ENCODE measurements around the gene KCNJ1. TPM values are rescaled to one million over a fixed set of nuclear protein-coding genes. Genes with fewer than 3 reads are reported as not detected.
A peak's percentile ranks its signal among the peaks of the same experiment; 100 is the strongest.

Gene KCNJ1
- total and polyA plus RNA-seq, 2 experiments from 2014 or later, result 0.16 TPM; not detected in 1

DNA sequence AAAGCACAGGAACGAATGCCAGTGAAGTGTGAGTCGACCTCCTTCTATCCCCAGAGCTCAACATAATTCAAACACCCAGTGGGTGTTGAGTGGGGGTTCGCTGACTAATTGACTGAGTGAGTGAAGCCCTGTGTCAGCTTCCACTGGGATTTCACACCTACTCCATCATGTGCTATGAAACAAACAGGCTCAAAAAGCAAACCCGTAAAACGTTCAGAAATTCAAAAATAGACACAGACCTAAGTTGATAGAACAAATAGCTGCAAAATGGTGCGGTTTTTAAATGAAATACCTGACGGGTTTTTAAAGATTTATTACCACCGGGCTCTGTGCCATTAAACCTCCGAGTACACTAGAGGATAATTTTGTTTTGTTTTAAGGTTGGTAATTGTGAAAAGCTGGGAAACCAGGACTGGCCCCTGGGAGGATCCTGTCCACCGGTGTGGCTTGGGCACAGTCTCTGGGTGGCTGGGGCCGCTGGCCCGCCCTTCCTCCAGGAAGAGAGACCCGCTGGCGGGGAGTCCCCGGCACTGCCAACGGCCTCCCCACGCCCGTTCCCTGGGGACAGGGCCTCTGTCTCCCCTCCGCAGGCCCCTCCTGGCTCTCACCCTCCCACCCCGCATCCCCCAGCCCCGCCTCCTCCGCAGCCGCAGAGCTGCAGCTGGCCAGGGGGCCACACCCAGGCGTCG is 37.7 kb upstream of the KCNJ1 start:
- ATAC-seq (peak; percentile 35), DNase-seq (ENCODE audit: low spot score) (peak; percentile 44)
- Mint-ChIP-seq H3K27me3 (ENCODE audit: insufficient read depth, low read depth, poor library complexity) (peaks cover 76% of the 10 kb centered on the region), H3K9me3 (peaks cover 6% of the 10 kb centered on the region; the same call in 2 of the 3 replicates), H3K27ac (no peak overlapping the region), H3K4me3 (peak overlapping the region; percentile 77), H3K36me3 (ENCODE audit: low read depth) (no peaks in the 10 kb centered on the region; the same call in 2 of the 3 replicates), H3K4me1 (peaks cover 34% of the 10 kb centered on the region)
- Histone ChIP-seq H4K20me1 (replicated peaks; ENCODE audit: insufficient read depth) (peaks cover 9% of the 10 kb centered on the region), H3K4me1 (ENCODE audit: insufficient read depth) (peaks cover 37% of the 10 kb centered on the region), H3K36me3 (ENCODE audit: insufficient read depth) (no peaks in the 10 kb centered on the region), H3K4me2 (peak overlapping the region; percentile 84), H3K4me3 (peak overlapping the region; percentile 68), H2AFZ (peak overlapping the region; percentile 91), H3F3A (replicated peaks; ENCODE audit: low read depth) (peaks cover 24% of the 10 kb centered on the region; the same call in 1 of the 2 replicates), H3K9me2 (ENCODE audit: insufficient read depth) (no peaks in the 10 kb centered on the region), H3K27me3 (ENCODE audit: insufficient read depth) (peaks cover 87% of the 10 kb centered on the region), H3K79me2 (replicated peaks; ENCODE audit: insufficient read depth) (no peaks in the 10 kb centered on the region), H3K27ac (ENCODE audit: low read depth) (no peak overlapping the region)
- TF ChIP-seq ZNF114 (CRISPR knock-in tag; IDR thresholded peaks at IDR 0.05) (no peak), EZH2phosphoT487 (IDR thresholded peaks at IDR 0.05; ENCODE audit: unreplicated experiment) (peak; percentile 12), POLR2AphosphoS5 (IDR thresholded peaks at IDR 0.05; ENCODE audit: low read depth) (no peak), EZH2 (IDR thresholded peaks at IDR 0.05; ENCODE audit: low read depth, unreplicated experiment) (peak; percentile 55)

DNA sequence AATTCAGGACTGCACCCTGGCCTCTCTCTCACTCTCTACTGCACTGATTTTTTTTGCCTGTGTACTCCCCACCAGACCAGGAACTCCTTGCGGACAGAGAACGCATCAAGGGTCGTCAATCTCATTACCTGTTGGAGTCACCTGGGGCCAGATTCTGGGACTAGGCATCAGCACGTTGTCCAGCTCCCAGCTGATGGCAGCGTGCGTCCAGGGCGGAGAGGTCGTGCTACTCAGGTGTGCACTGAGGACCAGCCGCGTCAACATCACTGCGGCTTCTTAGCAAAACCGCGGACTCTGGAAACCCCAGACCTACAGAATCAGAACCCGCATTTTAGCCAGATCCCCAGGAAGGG is 37.2 kb upstream of the KCNJ1 start:
- no peaks in the 10 kb centered on the region for H3K9me2 ChIP-seq (ENCODE audit: insufficient read depth)
- no peak for ATAC-seq
- peaks cover 9% of the 10 kb centered on the region for H4K20me1 ChIP-seq (replicated peaks; ENCODE audit: insufficient read depth)
- Mint-ChIP-seq H3K36me3 (ENCODE audit: low read depth) (no peaks in the 10 kb centered on the region; the same call in 2 of the 3 replicates), H3K27me3 (ENCODE audit: insufficient read depth, low read depth, poor library complexity) (peaks cover 79% of the 10 kb centered on the region), H3K27ac (no peak overlapping the region), H3K9me3 (peaks cover 6% of the 10 kb centered on the region; the same call in 2 of the 3 replicates), H3K4me1 (peaks cover 34% of the 10 kb centered on the region), H3K4me3 (peak overlapping the region; percentile 77)
- H3K79me2 ChIP-seq (replicated peaks; ENCODE audit: insufficient read depth), result no peaks in the 10 kb centered on the region
- peaks cover 37% of the 10 kb centered on the region for H3K4me1 ChIP-seq (ENCODE audit: insufficient read depth)
- DNase-seq (ENCODE audit: low spot score), result peak; percentile 28
- peak overlapping the region; percentile 84 for H3K4me2 ChIP-seq
- peak overlapping the region; percentile 68 for H3K4me3 ChIP-seq
- peak overlapping the region; percentile 72; the same call in 1 of the 2 replicates for H2AFZ ChIP-seq
- no peak overlapping the region for H3K27ac ChIP-seq (ENCODE audit: low read depth)
- no peaks in the 10 kb centered on the region for H3K36me3 ChIP-seq (ENCODE audit: insufficient read depth)
- H3K27me3 ChIP-seq (ENCODE audit: insufficient read depth), result peaks cover 92% of the 10 kb centered on the region
- TF ChIP-seq EZH2 (IDR thresholded peaks at IDR 0.05; ENCODE audit: low read depth, unreplicated experiment), result peak; percentile 82
- no peak for TF ChIP-seq NANOG (IDR thresholded peaks at IDR 0.05; ENCODE audit: borderline replicate concordance)
- peak; percentile 35 for TF ChIP-seq EZH2phosphoT487 (IDR thresholded peaks at IDR 0.05; ENCODE audit: unreplicated experiment)
- TF ChIP-seq, protein P1, sequence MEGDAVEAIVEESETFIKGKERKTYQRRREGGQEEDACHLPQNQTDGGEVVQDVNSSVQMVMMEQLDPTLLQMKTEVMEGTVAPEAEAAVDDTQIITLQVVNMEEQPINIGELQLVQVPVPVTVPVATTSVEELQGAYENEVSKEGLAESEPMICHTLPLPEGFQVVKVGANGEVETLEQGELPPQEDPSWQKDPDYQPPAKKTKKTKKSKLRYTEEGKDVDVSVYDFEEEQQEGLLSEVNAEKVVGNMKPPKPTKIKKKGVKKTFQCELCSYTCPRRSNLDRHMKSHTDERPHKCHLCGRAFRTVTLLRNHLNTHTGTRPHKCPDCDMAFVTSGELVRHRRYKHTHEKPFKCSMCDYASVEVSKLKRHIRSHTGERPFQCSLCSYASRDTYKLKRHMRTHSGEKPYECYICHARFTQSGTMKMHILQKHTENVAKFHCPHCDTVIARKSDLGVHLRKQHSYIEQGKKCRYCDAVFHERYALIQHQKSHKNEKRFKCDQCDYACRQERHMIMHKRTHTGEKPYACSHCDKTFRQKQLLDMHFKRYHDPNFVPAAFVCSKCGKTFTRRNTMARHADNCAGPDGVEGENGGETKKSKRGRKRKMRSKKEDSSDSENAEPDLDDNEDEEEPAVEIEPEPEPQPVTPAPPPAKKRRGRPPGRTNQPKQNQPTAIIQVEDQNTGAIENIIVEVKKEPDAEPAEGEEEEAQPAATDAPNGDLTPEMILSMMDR (conservative IDR thresholded peaks at IDR 0.05; ENCODE audit: low read depth in 2 of 2), result no peak
- H3F3A ChIP-seq (replicated peaks; ENCODE audit: low read depth), result peaks cover 24% of the 10 kb centered on the region; the same call in 1 of the 2 replicates

All from GM23338 (cell line).